SK-N-SH (cell line): ENCODE data around the gene DRD2. TPM values are rescaled to one million over a fixed set of nuclear protein-coding genes. Genes with fewer than 3 reads are reported as not detected.

Source experiments
- CTCF ChIA-PET: fragments of 300-600, 350-600 bp; formaldehyde crosslinking; extraction: SDS; loops from one replicate; lab custom pipeline; 2021; lab: Yijun Ruan, JAX
- POLR2A ChIA-PET: fragments of 350-600 bp; sonication (Branson Sonifier 250); formaldehyde crosslinking; extraction: SDS; loops from one replicate; lab custom pipeline; 2020; ENCODE audit warnings: antibody characterized with exemption, inconsistent platforms; lab: Yijun Ruan, JAX
- DNase-seq: peaks from one replicate; pipeline ENCODE4 v3.0.0; 2012
- H2AFZ ChIP-seq: fragments of 200-600 bp; sonication (generic); 2 replicates; pipeline ENCODE4 v1.8.1; 2016; ENCODE audit warnings: antibody characterized with exemption, mild to moderate bottlenecking, low read depth
- H3F3A ChIP-seq: fragments of 200-600 bp; sonication (generic); replicated peaks from 2 replicates; pipeline ENCODE3; 2016; ENCODE audit warnings: antibody characterized with exemption, mild to moderate bottlenecking; ENCODE audit not compliant: insufficient read depth
- H3K27ac ChIP-seq, 2 experiments: fragments of 200-500 bp in 1 of 2; fragments of 200-600 bp in 1 of 2; sonication (Bioruptor generic) in 1 of 2; sonication (generic), shearing (Covaris generic) in 1 of 2; 2 replicates each; pipeline versions ENCODE4 v1.5.1 to v1.6.1; 2014 to 2016; ENCODE audit warnings: low read depth in 2 of 2, inconsistent platforms in 1 of 2, low read length in 1 of 2, mild to moderate bottlenecking in 1 of 2, mixed read lengths in 1 of 2
- H3K27me3 ChIP-seq: fragments of 200-600 bp; sonication (generic), shearing (Covaris generic); 2 replicates; pipeline ENCODE4 v1.6.1; 2016; ENCODE audit warnings: mixed run types; ENCODE audit not compliant: insufficient read depth
- H3K36me3 ChIP-seq, 2 experiments: fragments of 200-500 bp in 1 of 2; fragments of 200-600 bp in 1 of 2; sonication (Bioruptor generic) in 1 of 2; sonication (generic) in 1 of 2; replicated peaks in 1 of 2; 2 replicates each; pipeline versions ENCODE3 to v1.5.1; 2014 to 2016; ENCODE audit warnings: low read length in 1 of 2, mild to moderate bottlenecking in 1 of 2; ENCODE audit not compliant: insufficient read depth in 2 of 2, control insufficient read depth in 1 of 2
- H3K4me1 ChIP-seq, 2 experiments: fragments of 200-500 bp in 1 of 2; fragments of 200-600 bp in 1 of 2; sonication (Bioruptor generic) in 1 of 2; sonication (generic), shearing (Covaris generic) in 1 of 2; 2 replicates each; pipeline versions ENCODE4 v1.5.1 to v1.6.1; 2014 to 2016; ENCODE audit warnings: low read depth in 1 of 2, low read length in 1 of 2, mixed run types in 1 of 2; ENCODE audit not compliant: insufficient read depth in 2 of 2, control insufficient read depth in 1 of 2
- H3K4me2 ChIP-seq: fragments of 200-600 bp; sonication (generic), shearing (Covaris generic); 2 replicates; pipeline ENCODE4 v1.6.1; 2017; ENCODE audit warnings: mixed run types
- H3K4me3 ChIP-seq, 2 experiments: fragments of 200-500 bp in 1 of 2; fragments of 200-600 bp in 1 of 2; sonication (Bioruptor generic) in 1 of 2; sonication (generic), shearing (Covaris generic) in 1 of 2; 2 replicates each; pipeline versions ENCODE4 v1.5.1 to v1.8.1; 2014 to 2016; ENCODE audit warnings: low read depth in 2 of 2, inconsistent platforms in 1 of 2, low read length in 1 of 2, mild to moderate bottlenecking in 1 of 2, mixed read lengths in 1 of 2, moderate library complexity in 1 of 2
- H3K79me2 ChIP-seq: fragments of 200-600 bp; sonication (generic); 2 replicates; pipeline ENCODE4 v1.8.1; 2017; ENCODE audit warnings: mild to moderate bottlenecking; ENCODE audit not compliant: insufficient read depth
- H3K9ac ChIP-seq: fragments of 200-600 bp; sonication (generic); 2 replicates; pipeline ENCODE4 v1.6.1; 2017; ENCODE audit warnings: mixed run types
- H3K9me2 ChIP-seq: fragments of 200-600 bp; sonication (generic); 2 replicates; pipeline ENCODE4 v1.6.1; 2017; ENCODE audit warnings: mixed run types
- H3K9me3 ChIP-seq: fragments of 200-600 bp; sonication (generic); 2 replicates; pipeline ENCODE4 v1.6.1; 2017; ENCODE audit warnings: mixed run types, mild to moderate bottlenecking, moderate library complexity
- H4K20me1 ChIP-seq: fragments of 200-600 bp; sonication (generic); 2 replicates; pipeline ENCODE4 v1.6.1; 2017; ENCODE audit warnings: mild to moderate bottlenecking, mixed run types; ENCODE audit not compliant: insufficient read depth
- CHD2 ChIP-seq: fragments of 150-350 bp; IDR thresholded peaks from 2 replicates; pipeline ENCODE4 v1.6.1; 2018; ENCODE audit warnings: low read length; ENCODE audit not compliant: partially characterized antibody
- EZH2phosphoT487 ChIP-seq: fragments of 200-600 bp; sonication (generic); IDR thresholded peaks from 2 replicates; pipeline ENCODE4 v1.6.1; 2017; ENCODE audit warnings: low read depth, mixed run types, mild to moderate bottlenecking, antibody characterized with exemption, moderate library complexity, borderline replicate concordance
- FOXJ3 ChIP-seq: sonication (generic); formaldehyde crosslinking; IDR thresholded peaks from 2 replicates; pipeline ENCODE4 v1.5.1; 2020; ENCODE audit warnings: mild to moderate bottlenecking, missing genetic modification reagents
- FOXM1 ChIP-seq: IDR thresholded peaks from 2 replicates; pipeline ENCODE4 v1.4.0; 2012; ENCODE audit warnings: low read depth, mild to moderate bottlenecking
- GABPA ChIP-seq: IDR thresholded peaks from 2 replicates; pipeline ENCODE4 v1.4.0; 2012; ENCODE audit warnings: low read depth, mild to moderate bottlenecking
- JUND ChIP-seq: IDR thresholded peaks from 2 replicates; pipeline ENCODE4 v1.4.0; 2012
- MXI1 ChIP-seq: IDR thresholded peaks from 2 replicates; pipeline ENCODE4 v1.6.1; 2012; ENCODE audit warnings: mild to moderate bottlenecking, low read depth, low read length, improper control_type of control experiment
- NFIC ChIP-seq: IDR thresholded peaks from 2 replicates; pipeline ENCODE4 v1.4.0; 2012; ENCODE audit warnings: borderline replicate concordance
- NRF1 ChIP-seq: IDR thresholded peaks from 2 replicates; pipeline ENCODE4 v1.6.1; 2012; ENCODE audit warnings: low read depth, mild to moderate bottlenecking, low read length
- POLR2AphosphoS5 ChIP-seq: IDR thresholded peaks from 2 replicates; pipeline ENCODE4 v1.6.1; 2012; ENCODE audit warnings: low read depth, low read length
- RAD21 ChIP-seq: IDR thresholded peaks from 2 replicates; pipeline ENCODE4 v1.6.1; 2012; ENCODE audit warnings: mild to moderate bottlenecking, low read length
- RXRA ChIP-seq: IDR thresholded peaks from 2 replicates; pipeline ENCODE4 v1.4.0; 2012; ENCODE audit warnings: low read depth, mild to moderate bottlenecking, borderline replicate concordance
- SIN3A ChIP-seq: IDR thresholded peaks from 2 replicates; pipeline ENCODE4 v1.6.1; 2012; ENCODE audit warnings: low read depth, mild to moderate bottlenecking, low read length, moderate library complexity, borderline replicate concordance
- SMC3 ChIP-seq: IDR thresholded peaks from 2 replicates; pipeline ENCODE4 v1.6.1; 2012; ENCODE audit warnings: low read depth, low read length, improper control_type of control experiment
- TCF12 ChIP-seq: IDR thresholded peaks from 2 replicates; pipeline ENCODE4 v1.4.0; 2012
- TEAD4 ChIP-seq: IDR thresholded peaks from 2 replicates; pipeline ENCODE4 v1.4.0; 2012; ENCODE audit warnings: mild to moderate bottlenecking, borderline replicate concordance; ENCODE audit not compliant: insufficient read depth
- YY1 ChIP-seq: IDR thresholded peaks from 2 replicates; pipeline ENCODE4 v1.4.0; 2012; ENCODE audit warnings: low read depth, mild to moderate bottlenecking
- WGBS: methylation state at CpG from one replicate; pipeline ENCODE4 v1.1.6; 2017; ENCODE audit warnings: low lambda C conversion rate; 5-methylcytosine and 5-hydroxymethylcytosine counted together
- polyA plus RNA-seq, 3 experiments: library from polyadenylated mRNA; depleted of rRNA; stranded (reverse); fragments of >200 nt; gene quantifications; 2 replicates each; pipeline ENCODE4 v1.2.3, GENCODE V29; 2012
- TF ChIP-seq, protein P1 (sequence below): IDR thresholded peaks from 2 replicates; pipeline ENCODE4 v1.6.1; 2012; ENCODE audit warnings: mild to moderate bottlenecking, low read depth, low read length, moderate library complexity
- TF ChIP-seq, protein P2 (sequence below): IDR thresholded peaks from 2 replicates; pipeline ENCODE4; 2012
- TF ChIP-seq, protein P3 (sequence below): IDR thresholded peaks from 2 replicates; pipeline ENCODE4 v1.4.0; 2012; ENCODE audit warnings: low read depth, borderline replicate concordance

DRD2 gene
- polyA plus RNA-seq, 1 of the 3 experiments (the other 2 are of a cell fraction), result 0.10 TPM

DNA sequence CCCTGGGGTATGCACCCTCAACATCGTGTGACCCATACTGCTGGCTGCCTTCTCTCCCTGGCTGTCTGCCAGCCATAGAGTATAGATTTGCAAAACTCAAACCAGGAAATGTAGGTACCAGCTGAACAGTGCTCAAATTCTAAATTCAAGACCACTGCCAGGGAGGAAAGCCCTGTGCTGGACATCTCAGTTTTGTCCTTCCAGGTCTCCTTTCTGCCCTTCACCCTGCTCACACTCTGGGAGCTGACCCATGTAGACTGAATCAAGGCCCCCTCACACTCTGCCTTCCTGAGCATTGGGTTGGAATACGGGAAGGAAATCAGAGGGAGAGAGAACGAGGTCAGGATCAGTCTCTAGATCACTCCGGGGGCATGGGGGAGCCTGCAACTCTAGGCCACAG lies 12.4 kb upstream of the DRD2 start (continued):
- TF ChIP-seq RAD21, result no peak
- no peak for TF ChIP-seq TCF12
- no peak for TF ChIP-seq POLR2AphosphoS5
- no peak for TF ChIP-seq TEAD4

DNA sequence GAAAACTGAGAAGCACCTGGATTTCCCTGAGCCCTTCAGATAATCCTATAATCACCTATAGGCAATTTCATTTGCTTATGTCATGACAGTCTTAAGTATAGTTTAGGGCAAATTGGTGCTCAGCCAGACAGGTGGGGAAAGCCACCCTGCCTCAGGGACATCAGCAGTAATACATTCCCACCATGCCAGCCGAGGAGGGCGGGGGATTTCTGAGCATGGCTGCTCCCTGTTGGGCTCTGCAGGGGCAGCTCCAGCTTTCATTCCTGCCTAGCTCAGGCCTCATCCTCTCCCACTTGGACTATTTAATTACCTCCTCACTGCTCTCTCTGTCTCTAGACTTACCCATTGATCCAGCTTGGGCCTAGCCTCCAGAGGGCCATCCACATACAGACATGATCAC lies 9.0 kb upstream of the DRD2 start:
- no peaks in the 10 kb centered on the region for H3K79me2 ChIP-seq
- H3K27ac ChIP-seq, result no peak overlapping the region
- no peaks in the 10 kb centered on the region; a peak in 1 of 4 replicates for H3K4me1 ChIP-seq
- TF ChIP-seq MXI1 (no peak), SIN3A (no peak), JUND (no peak), CHD2 (no peak), TCF12 (no peak), FOXM1 (no peak), NRF1 (no peak), SMC3 (no peak), RXRA (no peak), YY1 (no peak), GABPA (no peak), FOXJ3 (CRISPR knock-in tag) (no peak), POLR2AphosphoS5 (no peak), EZH2phosphoT487 (no peak), NFIC (no peak)
- TF ChIP-seq, protein P1, sequence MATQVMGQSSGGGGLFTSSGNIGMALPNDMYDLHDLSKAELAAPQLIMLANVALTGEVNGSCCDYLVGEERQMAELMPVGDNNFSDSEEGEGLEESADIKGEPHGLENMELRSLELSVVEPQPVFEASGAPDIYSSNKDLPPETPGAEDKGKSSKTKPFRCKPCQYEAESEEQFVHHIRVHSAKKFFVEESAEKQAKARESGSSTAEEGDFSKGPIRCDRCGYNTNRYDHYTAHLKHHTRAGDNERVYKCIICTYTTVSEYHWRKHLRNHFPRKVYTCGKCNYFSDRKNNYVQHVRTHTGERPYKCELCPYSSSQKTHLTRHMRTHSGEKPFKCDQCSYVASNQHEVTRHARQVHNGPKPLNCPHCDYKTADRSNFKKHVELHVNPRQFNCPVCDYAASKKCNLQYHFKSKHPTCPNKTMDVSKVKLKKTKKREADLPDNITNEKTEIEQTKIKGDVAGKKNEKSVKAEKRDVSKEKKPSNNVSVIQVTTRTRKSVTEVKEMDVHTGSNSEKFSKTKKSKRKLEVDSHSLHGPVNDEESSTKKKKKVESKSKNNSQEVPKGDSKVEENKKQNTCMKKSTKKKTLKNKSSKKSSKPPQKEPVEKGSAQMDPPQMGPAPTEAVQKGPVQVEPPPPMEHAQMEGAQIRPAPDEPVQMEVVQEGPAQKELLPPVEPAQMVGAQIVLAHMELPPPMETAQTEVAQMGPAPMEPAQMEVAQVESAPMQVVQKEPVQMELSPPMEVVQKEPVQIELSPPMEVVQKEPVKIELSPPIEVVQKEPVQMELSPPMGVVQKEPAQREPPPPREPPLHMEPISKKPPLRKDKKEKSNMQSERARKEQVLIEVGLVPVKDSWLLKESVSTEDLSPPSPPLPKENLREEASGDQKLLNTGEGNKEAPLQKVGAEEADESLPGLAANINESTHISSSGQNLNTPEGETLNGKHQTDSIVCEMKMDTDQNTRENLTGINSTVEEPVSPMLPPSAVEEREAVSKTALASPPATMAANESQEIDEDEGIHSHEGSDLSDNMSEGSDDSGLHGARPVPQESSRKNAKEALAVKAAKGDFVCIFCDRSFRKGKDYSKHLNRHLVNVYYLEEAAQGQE, result no peak
- TF ChIP-seq, protein P2, sequence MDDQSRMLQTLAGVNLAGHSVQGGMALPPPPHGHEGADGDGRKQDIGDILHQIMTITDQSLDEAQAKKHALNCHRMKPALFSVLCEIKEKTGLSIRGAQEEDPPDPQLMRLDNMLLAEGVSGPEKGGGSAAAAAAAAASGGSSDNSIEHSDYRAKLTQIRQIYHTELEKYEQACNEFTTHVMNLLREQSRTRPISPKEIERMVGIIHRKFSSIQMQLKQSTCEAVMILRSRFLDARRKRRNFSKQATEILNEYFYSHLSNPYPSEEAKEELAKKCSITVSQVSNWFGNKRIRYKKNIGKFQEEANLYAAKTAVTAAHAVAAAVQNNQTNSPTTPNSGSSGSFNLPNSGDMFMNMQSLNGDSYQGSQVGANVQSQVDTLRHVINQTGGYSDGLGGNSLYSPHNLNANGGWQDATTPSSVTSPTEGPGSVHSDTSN, result no peak
- TF ChIP-seq, protein P3, sequence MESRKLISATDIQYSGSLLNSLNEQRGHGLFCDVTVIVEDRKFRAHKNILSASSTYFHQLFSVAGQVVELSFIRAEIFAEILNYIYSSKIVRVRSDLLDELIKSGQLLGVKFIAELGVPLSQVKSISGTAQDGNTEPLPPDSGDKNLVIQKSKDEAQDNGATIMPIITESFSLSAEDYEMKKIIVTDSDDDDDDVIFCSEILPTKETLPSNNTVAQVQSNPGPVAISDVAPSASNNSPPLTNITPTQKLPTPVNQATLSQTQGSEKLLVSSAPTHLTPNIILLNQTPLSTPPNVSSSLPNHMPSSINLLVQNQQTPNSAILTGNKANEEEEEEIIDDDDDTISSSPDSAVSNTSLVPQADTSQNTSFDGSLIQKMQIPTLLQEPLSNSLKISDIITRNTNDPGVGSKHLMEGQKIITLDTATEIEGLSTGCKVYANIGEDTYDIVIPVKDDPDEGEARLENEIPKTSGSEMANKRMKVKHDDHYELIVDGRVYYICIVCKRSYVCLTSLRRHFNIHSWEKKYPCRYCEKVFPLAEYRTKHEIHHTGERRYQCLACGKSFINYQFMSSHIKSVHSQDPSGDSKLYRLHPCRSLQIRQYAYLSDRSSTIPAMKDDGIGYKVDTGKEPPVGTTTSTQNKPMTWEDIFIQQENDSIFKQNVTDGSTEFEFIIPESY, result no peak
- H3K36me3 ChIP-seq, result no peaks in the 10 kb centered on the region
- WGBS, result 20% methylated on average over 1 of the region's 2 CpGs
- H3K4me3 ChIP-seq, result no peak overlapping the region
- no peak for DNase-seq
- H2AFZ ChIP-seq, result no peak overlapping the region
- ChIA-PET CTCF (interaction anchor here (0.6 to 1.9 kb wide), 3 partner anchors 10 to 178 kb away, joined by 3 to 7 read pairs (median 6); no protein-coding TSS in a partner anchor), POLR2A (no interaction called here)
- no peak overlapping the region for H3K4me2 ChIP-seq
- H4K20me1 ChIP-seq, result no peaks in the 10 kb centered on the region
- no peaks in the 10 kb centered on the region for H3K9me3 ChIP-seq
- H3K27me3 ChIP-seq, result no peaks in the 10 kb centered on the region
- H3K9ac ChIP-seq, result no peak overlapping the region
- H3F3A ChIP-seq, result no peaks in the 10 kb centered on the region
- no peaks in the 10 kb centered on the region for H3K9me2 ChIP-seq
